Measurements from ENCODE around the gene PACS2. TPM values are rescaled to one million over a fixed set of nuclear protein-coding genes. Genes with fewer than 3 reads are reported as not detected.

PACS2 gene
- total RNA-seq, 3 donors from 2014 or later = 46.0 to 70.9 (median 67.8) TPM

DNA sequence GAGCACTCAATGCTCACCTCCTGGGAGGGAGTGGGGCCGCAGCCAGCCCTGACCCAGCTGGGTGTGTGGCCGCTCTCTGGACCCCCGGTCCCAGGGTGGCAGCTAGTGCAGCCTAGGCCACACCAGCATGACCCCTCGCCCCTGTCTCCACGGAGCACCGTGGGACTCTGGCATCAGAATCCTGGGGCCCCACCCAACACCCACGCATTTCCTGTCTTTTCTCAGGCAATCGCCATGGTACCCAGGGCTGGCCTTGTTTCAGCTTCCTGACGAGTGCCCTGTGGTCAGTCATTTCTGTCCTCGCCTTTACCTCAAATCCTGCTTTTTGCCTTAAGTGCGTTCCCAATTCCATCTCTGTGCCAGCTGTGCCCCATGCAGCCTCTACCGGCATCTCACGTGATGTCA, 15.9 kb downstream of the PACS2 start:
- Histone ChIP-seq H3K4me3 (no peak overlapping the region), H3K36me3 (no peaks in the 10 kb centered on the region), H3K27me3 (no peaks in the 10 kb centered on the region), H3K27ac (peak overlapping the region in 1 of 2 donors; percentile 66), H3K4me1 (no peaks in the 10 kb centered on the region), H3K9me3 (no peaks in the 10 kb centered on the region)
- DNase-seq (ENCODE audit: low spot score in 2 of 2) = no peak
- no peak for TF ChIP-seq POLR2AphosphoS5 (IDR thresholded peaks at IDR 0.05)
- TF ChIP-seq, protein P1, sequence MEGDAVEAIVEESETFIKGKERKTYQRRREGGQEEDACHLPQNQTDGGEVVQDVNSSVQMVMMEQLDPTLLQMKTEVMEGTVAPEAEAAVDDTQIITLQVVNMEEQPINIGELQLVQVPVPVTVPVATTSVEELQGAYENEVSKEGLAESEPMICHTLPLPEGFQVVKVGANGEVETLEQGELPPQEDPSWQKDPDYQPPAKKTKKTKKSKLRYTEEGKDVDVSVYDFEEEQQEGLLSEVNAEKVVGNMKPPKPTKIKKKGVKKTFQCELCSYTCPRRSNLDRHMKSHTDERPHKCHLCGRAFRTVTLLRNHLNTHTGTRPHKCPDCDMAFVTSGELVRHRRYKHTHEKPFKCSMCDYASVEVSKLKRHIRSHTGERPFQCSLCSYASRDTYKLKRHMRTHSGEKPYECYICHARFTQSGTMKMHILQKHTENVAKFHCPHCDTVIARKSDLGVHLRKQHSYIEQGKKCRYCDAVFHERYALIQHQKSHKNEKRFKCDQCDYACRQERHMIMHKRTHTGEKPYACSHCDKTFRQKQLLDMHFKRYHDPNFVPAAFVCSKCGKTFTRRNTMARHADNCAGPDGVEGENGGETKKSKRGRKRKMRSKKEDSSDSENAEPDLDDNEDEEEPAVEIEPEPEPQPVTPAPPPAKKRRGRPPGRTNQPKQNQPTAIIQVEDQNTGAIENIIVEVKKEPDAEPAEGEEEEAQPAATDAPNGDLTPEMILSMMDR (IDR thresholded peaks at IDR 0.05) = no peak
- TF ChIP-seq POLR2A (IDR thresholded peaks at IDR 0.05) = no peak
- intact Hi-C loops (cut with DNase I; ENCODE audit: low total_unique reads) = no loop called here

DNA sequence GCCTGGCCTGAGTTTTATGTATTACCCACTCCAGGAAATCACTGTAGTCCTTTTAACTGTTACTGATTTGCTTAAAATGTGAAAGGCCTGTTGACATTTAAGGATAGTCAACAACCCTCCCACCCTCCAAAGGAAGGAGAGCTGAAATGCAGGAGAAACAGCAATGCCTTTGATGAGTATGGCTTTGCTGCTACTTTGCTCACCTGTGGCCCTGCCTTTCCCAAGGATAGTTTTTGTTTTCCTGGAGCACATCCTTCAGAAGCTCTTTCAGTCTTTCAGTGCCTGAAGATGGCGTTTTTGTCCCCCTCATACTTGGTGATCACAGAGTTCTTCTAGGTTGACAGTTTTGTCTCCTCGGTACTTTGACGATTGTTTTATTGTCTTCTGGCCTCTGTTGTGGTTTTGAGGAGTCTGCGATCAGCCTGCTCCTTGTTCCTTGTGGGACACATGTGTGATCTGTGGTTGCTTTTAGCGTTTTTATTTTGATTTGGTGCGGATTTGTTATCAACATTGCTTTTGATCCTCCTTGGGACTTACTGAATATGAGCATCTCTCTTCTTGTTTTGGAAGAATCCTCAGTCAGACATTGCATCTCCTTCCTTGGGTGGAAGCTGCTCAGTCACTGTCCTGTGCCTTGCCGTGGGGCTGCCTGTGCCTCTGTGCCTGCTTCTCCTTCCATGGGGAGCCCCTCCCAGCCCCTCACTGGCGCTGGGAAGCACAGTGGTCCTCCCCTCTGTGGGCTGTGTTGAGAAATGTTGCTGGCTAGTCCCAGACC, 17.2 kb downstream of the PACS2 start:
- Histone ChIP-seq H3K27me3 (no peaks in the 10 kb centered on the region), H3K4me3 (no peak overlapping the region), H3K27ac (peak overlapping the region in 1 of 2 donors; percentile 4), H3K36me3 (no peaks in the 10 kb centered on the region), H3K9me3 (no peaks in the 10 kb centered on the region), H3K4me1 (no peaks in the 10 kb centered on the region)
- DNase-seq (ENCODE audit: low spot score in 2 of 2) = no peak
- intact Hi-C loops (cut with DNase I; ENCODE audit: low total_unique reads) = no loop called here
- TF ChIP-seq POLR2AphosphoS5 (IDR thresholded peaks at IDR 0.05) (no peak), POLR2A (IDR thresholded peaks at IDR 0.05) (no peak)
- TF ChIP-seq, protein P1 (IDR thresholded peaks at IDR 0.05) = no peak

DNA sequence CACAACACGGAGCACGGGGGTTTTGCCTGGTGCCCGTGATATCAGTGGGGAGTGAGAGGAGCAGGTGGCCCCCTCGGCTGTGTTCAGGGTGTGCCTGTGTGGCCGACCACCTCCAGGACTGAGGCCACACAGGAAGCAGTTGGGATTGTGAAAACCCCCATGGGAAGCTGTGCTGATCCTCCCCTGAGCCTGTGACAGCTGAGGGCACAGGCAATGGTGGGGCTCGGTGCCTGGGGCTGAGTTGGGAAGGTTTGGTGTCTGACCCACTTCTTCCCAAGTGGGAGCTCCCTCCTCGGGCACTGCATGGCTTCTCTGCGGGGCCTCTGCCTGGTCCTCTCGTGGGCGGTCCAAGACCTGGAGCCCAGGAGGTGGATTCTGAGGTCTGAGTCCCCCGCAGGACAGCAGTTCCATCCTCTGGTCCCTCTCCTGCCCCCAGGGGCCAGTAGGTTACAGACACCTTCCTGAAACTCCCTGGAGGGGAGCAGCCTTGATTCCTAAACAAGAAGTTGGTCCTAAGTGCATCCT, 17.9 kb downstream of the PACS2 start:
- DNase-seq (ENCODE audit: low spot score in 2 of 2) = no peak

DNA sequence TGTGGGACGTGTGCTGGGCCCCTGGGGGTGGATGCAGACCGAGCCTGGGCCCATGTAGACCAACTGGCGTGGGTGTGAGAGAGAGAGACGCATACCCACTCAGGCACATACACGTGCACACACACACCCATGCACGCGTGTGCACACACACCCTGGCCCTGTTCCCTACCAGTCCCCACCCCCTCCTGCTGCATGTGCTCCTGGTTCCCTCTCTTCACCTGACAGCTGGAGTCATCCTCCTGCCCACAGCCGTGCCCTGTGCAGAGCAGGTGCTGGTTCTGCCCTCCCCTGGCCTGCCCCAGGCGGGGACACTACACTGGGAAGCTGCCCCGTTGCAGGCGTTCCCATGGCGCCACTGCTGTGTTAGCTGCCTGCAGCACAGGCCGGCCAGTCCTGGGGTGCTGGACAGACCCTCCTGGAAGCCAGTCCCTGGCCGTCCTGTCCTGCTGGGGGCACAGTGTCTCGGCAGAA, 18.5 kb downstream of the PACS2 start:
- no peak overlapping the region for H3K4me3 ChIP-seq
- no peak for DNase-seq (ENCODE audit: low spot score in 2 of 2)
- no peak overlapping the region for H3K27ac ChIP-seq
- H3K36me3 ChIP-seq = no peaks in the 10 kb centered on the region
- intact Hi-C loops (cut with DNase I; ENCODE audit: low total_unique reads) = no loop called here
- no peaks in the 10 kb centered on the region for H3K9me3 ChIP-seq
- no peaks in the 10 kb centered on the region for H3K4me1 ChIP-seq
- no peaks in the 10 kb centered on the region for H3K27me3 ChIP-seq
- TF ChIP-seq, protein P1 (IDR thresholded peaks at IDR 0.05) = no peak
- TF ChIP-seq POLR2AphosphoS5 (IDR thresholded peaks at IDR 0.05) = no peak
- no peak for TF ChIP-seq POLR2A (IDR thresholded peaks at IDR 0.05)

More for the DNA sequence above, 17.9 kb downstream of the PACS2 start:
- Histone ChIP-seq H3K27ac (no peak overlapping the region), H3K9me3 (no peaks in the 10 kb centered on the region), H3K4me3 (no peak overlapping the region), H3K36me3 (no peaks in the 10 kb centered on the region), H3K4me1 (no peaks in the 10 kb centered on the region), H3K27me3 (no peaks in the 10 kb centered on the region)
- intact Hi-C loops (cut with DNase I; ENCODE audit: low total_unique reads) = no loop called here
- TF ChIP-seq, protein P1 (IDR thresholded peaks at IDR 0.05) = no peak
- TF ChIP-seq POLR2AphosphoS5 (IDR thresholded peaks at IDR 0.05) (no peak), POLR2A (IDR thresholded peaks at IDR 0.05) (no peak)

All from breast epithelium (tissue), 4 donors.